Hematopoietic multipotent progenitor cell treated with erythropoietin and hydrocortisone succinate and interleukin-3 and kit ligand, for 8 days (in vitro differentiated cells): ENCODE measurements around the gene PIGR.

ENCODE experiments used
- DNase-seq: peaks from one replicate; pipeline ENCODE4 v3.0.0-alpha.2; 2015

Gene PIGR

GRCh38 chr1:206960676-206961386, 14.6 kb upstream of the PIGR start:
- DNase-seq = no peak

GRCh38 chr1:206958144-206958543, 11.9 kb upstream of the PIGR start:
- DNase-seq = no peak

GRCh38 chr1:206957639-206958038, 11.4 kb upstream of the PIGR start:
- DNase-seq = no peak

- no peak for DNase-seq
Measured at GRCh38 chr1:206955476-206956451, 9.5 kb upstream of the PIGR start.

GRCh38 chr1:206954459-206955342, 8.4 kb upstream of the PIGR start:
- no peak for DNase-seq

- no peak for DNase-seq
Measured at GRCh38 chr1:206953626-206954025, 7.4 kb upstream of the PIGR start.

- DNase-seq = no peak
Measured at GRCh38 chr1:206953126-206953525, 6.9 kb upstream of the PIGR start.

GRCh38 chr1:206952171-206952570, 5.9 kb upstream of the PIGR start:
- DNase-seq = no peak

GRCh38 chr1:206951318-206952100, 5.2 kb upstream of the PIGR start:
- DNase-seq = no peak

GRCh38 chr1:206949641-206950040, 3.4 kb upstream of the PIGR start:
- no peak for DNase-seq

- DNase-seq = no peak
Measured at GRCh38 chr1:206949208-206949607, 2.9 kb upstream of the PIGR start.

- no peak for DNase-seq
Measured at GRCh38 chr1:206947255-206947654, 989 bp upstream of the PIGR start.

- DNase-seq = no peak
Measured at GRCh38 chr1:206945779-206946178, 487 bp downstream of the PIGR start.

- no peak for DNase-seq
Measured at GRCh38 chr1:206944703-206945102, 1.6 kb downstream of the PIGR start.

- DNase-seq = peak; percentile 83
Measured at GRCh38 chr1:206941766-206942418, 4.4 kb downstream of the PIGR start.

- DNase-seq = no peak
Measured at GRCh38 chr1:206940588-206940936, 5.7 kb downstream of the PIGR start.

GRCh38 chr1:206939841-206940587, 6.3 kb downstream of the PIGR start:
- DNase-seq = no peak

GRCh38 chr1:206939131-206939530, 7.1 kb downstream of the PIGR start:
- DNase-seq = no peak

- no peak for DNase-seq
Measured at GRCh38 chr1:206937425-206937824, 8.8 kb downstream of the PIGR start.

GRCh38 chr1:206935491-206936067, 10.7 kb downstream of the PIGR start:
- DNase-seq = peak; percentile 69
